Mesodermal cell (in vitro differentiated cells): ENCODE data around the gene SPRR5.

Experiments
- H3K27ac ChIP-seq: 2 replicates; pipeline ENCODE4 v1.7.0; 2013; ENCODE audit warnings: mild to moderate bottlenecking, low read depth, low read length, moderate library complexity; ENCODE audit not compliant: severe bottlenecking
- H3K36me3 ChIP-seq: 2 replicates; pipeline ENCODE4 v1.7.1; 2013; ENCODE audit warnings: mild to moderate bottlenecking, low read length, moderate library complexity; ENCODE audit not compliant: control insufficient read depth, insufficient read depth
- H3K4me1 ChIP-seq: one replicate; pipeline ENCODE4 v1.7.1; 2013; ENCODE audit warnings: mild to moderate bottlenecking, low read length; ENCODE audit not compliant: insufficient read depth, control insufficient read depth, poor library complexity, severe bottlenecking
- H3K4me3 ChIP-seq: 2 replicates; pipeline ENCODE4 v1.7.0; 2013; ENCODE audit warnings: low read length, control low read depth, mild to moderate bottlenecking; ENCODE audit not compliant: insufficient read depth, poor library complexity, severe bottlenecking; ENCODE audit errors: extremely low read depth
- H3K9me3 ChIP-seq: 2 replicates; pipeline ENCODE4 v1.7.1; 2013; ENCODE audit warnings: mild to moderate bottlenecking, low read length, moderate library complexity; ENCODE audit not compliant: control insufficient read depth
- WGBS, 2 experiments: methylation state at CpG; one replicate each; pipeline ENCODE4 v1.1.5; 2013; ENCODE audit warnings: missing lambda C conversion rate in 2 of 2; ENCODE audit not compliant: insufficient coverage in 2 of 2; 5-methylcytosine and 5-hydroxymethylcytosine counted together

The SPRR5 gene

GRCh38 chr1:152946248-152946647 is 758 bp upstream of the SPRR5 start:
- 77% methylated on average over 3 of the region's 3 CpGs; no CpG with 5 or more reads in 1 of the 2 experiments for WGBS, 2 experiments
- Histone ChIP-seq H3K27ac (no peak overlapping the region), H3K4me1 (no peaks in the 10 kb centered on the region), H3K9me3 (peaks cover 5% of the 10 kb centered on the region), H3K36me3 (no peaks in the 10 kb centered on the region), H3K4me3 (no peak overlapping the region)

GRCh38 chr1:152951711-152952110 is 4.7 kb downstream of the SPRR5 start:
- no peaks in the 10 kb centered on the region for H3K4me1 ChIP-seq
- no peak overlapping the region for H3K27ac ChIP-seq
- no peaks in the 10 kb centered on the region for H3K36me3 ChIP-seq
- H3K9me3 ChIP-seq, result peaks cover 5% of the 10 kb centered on the region
- WGBS, 2 experiments, result 80% methylated on average over 4 of the region's 5 CpGs; no CpG with 5 or more reads in 1 of the 2 experiments
- H3K4me3 ChIP-seq, result no peak overlapping the region

GRCh38 chr1:152953761-152954160 is 6.8 kb downstream of the SPRR5 start:
- no peak overlapping the region for H3K4me3 ChIP-seq
- WGBS, 2 experiments, result 69% methylated on average over 3 to 4 of the region's 7 CpGs
- H3K36me3 ChIP-seq, result no peaks in the 10 kb centered on the region

GRCh38 chr1:152954436-152954835 is 7.4 kb downstream of the SPRR5 start:
- Histone ChIP-seq H3K4me3 (no peak overlapping the region), H3K9me3 (peaks cover 5% of the 10 kb centered on the region), H3K36me3 (no peaks in the 10 kb centered on the region), H3K4me1 (no peaks in the 10 kb centered on the region), H3K27ac (no peak overlapping the region)
- WGBS, 2 experiments, result 79 to 100% methylated on average over 1 to 2 of the region's 6 CpGs

More at GRCh38 chr1:152953761-152954160, 6.8 kb downstream of the SPRR5 start:
- no peaks in the 10 kb centered on the region for H3K4me1 ChIP-seq
- H3K27ac ChIP-seq, result no peak overlapping the region
- peaks cover 5% of the 10 kb centered on the region for H3K9me3 ChIP-seq

- no peaks in the 10 kb centered on the region for H3K36me3 ChIP-seq
- 81 to 96% methylated on average over 3 of the region's 3 CpGs for WGBS, 2 experiments
- no peak overlapping the region for H3K4me3 ChIP-seq
- no peak overlapping the region for H3K27ac ChIP-seq
- no peaks in the 10 kb centered on the region for H3K9me3 ChIP-seq
- no peaks in the 10 kb centered on the region for H3K4me1 ChIP-seq
These were observed 10.6 kb downstream of the SPRR5 start for GRCh38 chr1:152957561-152957960.

- H3K9me3 ChIP-seq, result no peaks in the 10 kb centered on the region
- no peaks in the 10 kb centered on the region for H3K4me1 ChIP-seq
- WGBS, 2 experiments, result 83% methylated on average over 1 of the region's 3 CpGs; no CpG with 5 or more reads in 1 of the 2 experiments
- no peaks in the 10 kb centered on the region for H3K36me3 ChIP-seq
- no peak overlapping the region for H3K27ac ChIP-seq
- H3K4me3 ChIP-seq, result no peak overlapping the region
These were observed 12.3 kb downstream of the SPRR5 start for GRCh38 chr1:152959273-152959672.

- Histone ChIP-seq H3K4me3 (no peak overlapping the region), H3K27ac (no peak overlapping the region), H3K9me3 (no peaks in the 10 kb centered on the region), H3K36me3 (no peaks in the 10 kb centered on the region), H3K4me1 (no peaks in the 10 kb centered on the region)
- WGBS, 2 experiments, result 92% methylated on average over 9 of the region's 10 CpGs
These were observed 12.9 kb downstream of the SPRR5 start for GRCh38 chr1:152959801-152960451.

GRCh38 chr1:152960452-152961044 is 13.5 kb downstream of the SPRR5 start:
- H3K4me3 ChIP-seq, result no peak overlapping the region
- H3K4me1 ChIP-seq, result no peaks in the 10 kb centered on the region
- no peaks in the 10 kb centered on the region for H3K9me3 ChIP-seq
- H3K27ac ChIP-seq, result no peak overlapping the region
- H3K36me3 ChIP-seq, result no peaks in the 10 kb centered on the region
- 70 to 79% methylated on average over 6 to 7 of the region's 10 CpGs for WGBS, 2 experiments

- WGBS, 2 experiments, result 87 to 89% methylated on average over 7 of the region's 7 CpGs
- H3K27ac ChIP-seq, result no peak overlapping the region
- no peak overlapping the region for H3K4me3 ChIP-seq
- H3K36me3 ChIP-seq, result no peaks in the 10 kb centered on the region
- no peaks in the 10 kb centered on the region for H3K4me1 ChIP-seq
- H3K9me3 ChIP-seq, result no peaks in the 10 kb centered on the region
These were observed 14.4 kb downstream of the SPRR5 start for GRCh38 chr1:152961226-152961891.

- no peaks in the 10 kb centered on the region for H3K9me3 ChIP-seq
- no peaks in the 10 kb centered on the region for H3K36me3 ChIP-seq
- 71 to 94% methylated on average over 2 of the region's 2 CpGs for WGBS, 2 experiments
- no peak overlapping the region for H3K4me3 ChIP-seq
- H3K27ac ChIP-seq, result no peak overlapping the region
- H3K4me1 ChIP-seq, result no peaks in the 10 kb centered on the region
These were observed 15.9 kb downstream of the SPRR5 start for GRCh38 chr1:152962876-152963415.
